C4-2B (cell line): ENCODE measurements around the gene KCNA10.
A peak's percentile ranks its signal among the peaks of the same experiment; 100 is the strongest.

Experiments
- H3K27ac ChIP-seq: fragments of 450-650 bp; 2 replicates; pipeline ENCODE4 v1.5.1; 2017
- CTCF ChIP-seq: fragments of 450-650 bp; conservative IDR thresholded peaks from 2 replicates; pipeline ENCODE4 v1.5.1; 2017; ENCODE audit warnings: mild to moderate bottlenecking
- ZFX ChIP-seq: fragments of 450-650 bp; IDR thresholded peaks from 2 replicates; pipeline ENCODE4 v1.6.1; 2017

KCNA10 gene

GRCh38 chr1:110477967-110478640, 40.9 kb downstream of the KCNA10 start:
- peak overlapping the region; percentile 21; the same call in 1 of the 2 replicates for H3K27ac ChIP-seq
- TF ChIP-seq ZFX: no peak
- TF ChIP-seq CTCF: no peak; the same call in 1 of the 2 replicates

GRCh38 chr1:110477445-110477957, 41.5 kb downstream of the KCNA10 start:
- peak overlapping the region; percentile 9; the same call in 1 of the 2 replicates for H3K27ac ChIP-seq
- TF ChIP-seq ZFX (no peak), CTCF (no peak; the same call in 1 of the 2 replicates)

- H3K27ac ChIP-seq: peak overlapping the region; percentile 9; the same call in 1 of the 2 replicates
- TF ChIP-seq CTCF: no peak
- no peak for TF ChIP-seq ZFX
Measured at GRCh38 chr1:110477041-110477440, 41.9 kb downstream of the KCNA10 start.

GRCh38 chr1:110476028-110476765, 42.8 kb downstream of the KCNA10 start:
- TF ChIP-seq ZFX (no peak), CTCF (no peak)
- no peak overlapping the region for H3K27ac ChIP-seq

- no peak overlapping the region for H3K27ac ChIP-seq
- TF ChIP-seq ZFX (no peak), CTCF (no peak)
Measured at GRCh38 chr1:110475362-110476027, 43.5 kb downstream of the KCNA10 start.

- TF ChIP-seq CTCF (no peak), ZFX (no peak)
Measured at GRCh38 chr1:110474444-110474843, 44.5 kb downstream of the KCNA10 start.

GRCh38 chr1:110472546-110472945, 46.4 kb downstream of the KCNA10 start:
- no peak overlapping the region for H3K27ac ChIP-seq
- TF ChIP-seq ZFX (no peak), CTCF (no peak)

More at GRCh38 chr1:110474444-110474843, 44.5 kb downstream of the KCNA10 start:
- no peak overlapping the region for H3K27ac ChIP-seq
